NCI-H226 (cell line): ENCODE results near the gene PDE10A.

Experiments
- DNase-seq: peaks from one replicate; pipeline ENCODE4 v3.0.0-alpha.2; 2015

Gene PDE10A

GRCh38 chr6:165458134-165458533 is 204.9 kb downstream of the PDE10A start:
- DNase-seq: no peak

GRCh38 chr6:165456286-165456685 is 206.8 kb downstream of the PDE10A start:
- no peak for DNase-seq

GRCh38 chr6:165455488-165455887 is 207.6 kb downstream of the PDE10A start:
- DNase-seq: no peak

- DNase-seq: no peak
Observed at GRCh38 chr6:165453395-165453794, 209.6 kb downstream of the PDE10A start.

GRCh38 chr6:165451838-165452237 is 211.2 kb downstream of the PDE10A start:
- DNase-seq: no peak

GRCh38 chr6:165448210-165448609 is 214.8 kb downstream of the PDE10A start:
- no peak for DNase-seq

GRCh38 chr6:165447141-165447540 is 215.9 kb downstream of the PDE10A start:
- no peak for DNase-seq

- no peak for DNase-seq
Observed at GRCh38 chr6:165446331-165446730, 216.7 kb downstream of the PDE10A start.

GRCh38 chr6:165443462-165443861 is 219.6 kb downstream of the PDE10A start:
- DNase-seq: no peak

- DNase-seq: no peak
Observed at GRCh38 chr6:165441181-165441580, 221.9 kb downstream of the PDE10A start.

GRCh38 chr6:165439928-165440554 is 223.0 kb downstream of the PDE10A start:
- peak; percentile 17 for DNase-seq

- DNase-seq: no peak
Observed at GRCh38 chr6:165426892-165427291, 236.1 kb downstream of the PDE10A start.

- DNase-seq: no peak
Observed at GRCh38 chr6:165422192-165422591, 240.8 kb downstream of the PDE10A start.

GRCh38 chr6:165417278-165417865 is 245.7 kb downstream of the PDE10A start:
- no peak for DNase-seq

- no peak for DNase-seq
Observed at GRCh38 chr6:165404697-165405096, 258.3 kb downstream of the PDE10A start.

- no peak for DNase-seq
Observed at GRCh38 chr6:165404296-165404695, 258.7 kb downstream of the PDE10A start.

GRCh38 chr6:165403006-165403595 is 259.9 kb downstream of the PDE10A start:
- DNase-seq: no peak

- DNase-seq: no peak
Observed at GRCh38 chr6:165401092-165401491, 261.9 kb downstream of the PDE10A start.

GRCh38 chr6:165390475-165390874 is 272.6 kb downstream of the PDE10A start:
- no peak for DNase-seq

- DNase-seq: no peak
Observed at GRCh38 chr6:165389534-165389933, 273.5 kb downstream of the PDE10A start.

GRCh38 chr6:165383323-165383722 is 279.7 kb downstream of the PDE10A start:
- no peak for DNase-seq

GRCh38 chr6:165376100-165376499 is 286.9 kb downstream of the PDE10A start:
- no peak for DNase-seq

GRCh38 chr6:165365371-165365770 is 297.7 kb downstream of the PDE10A start:
- DNase-seq: no peak

- DNase-seq: no peak
Observed at GRCh38 chr6:165345700-165346099, 317.3 kb downstream of the PDE10A start.

GRCh38 chr6:165340532-165340931 is 322.5 kb downstream of the PDE10A start:
- no peak for DNase-seq
